Activated naive CD8-positive, alpha-beta T cell (primary cell): Measurements from ENCODE around the gene VPREB1.
"Not testable (repeated sequence)": the region's sequence is repeated elsewhere in the genome, so short reads cannot be mapped to it uniquely, and the experiment has no call there.

Experiments
- H3K27ac Mint-ChIP-seq: one replicate; pipeline ENCODE4 v1.8.0; 2021; ENCODE audit warnings: mixed read lengths
- H3K27me3 Mint-ChIP-seq: one replicate; pipeline ENCODE4 v1.8.0; 2021; ENCODE audit warnings: mixed read lengths
- H3K36me3 Mint-ChIP-seq: one replicate; pipeline ENCODE4 v1.8.0; 2021; ENCODE audit warnings: mixed read lengths
- H3K4me1 Mint-ChIP-seq: one replicate; pipeline ENCODE4 v1.8.0; 2021; ENCODE audit warnings: low read depth, mixed read lengths
- H3K4me3 Mint-ChIP-seq: one replicate; pipeline ENCODE4 v1.8.0; 2021; ENCODE audit warnings: mild to moderate bottlenecking, mixed read lengths
- H3K9me3 Mint-ChIP-seq: one replicate; pipeline ENCODE4 v1.8.0; 2021; ENCODE audit warnings: low read depth, mixed read lengths

Gene VPREB1

GRCh38 chr22:22292656-22293055, 48.1 kb downstream of the VPREB1 start:
- H3K27ac Mint-ChIP-seq, H3K27me3 Mint-ChIP-seq, H3K9me3 Mint-ChIP-seq, H3K4me3 Mint-ChIP-seq, H3K36me3 Mint-ChIP-seq: not testable (repeated sequence)
- peaks cover 10% of the 10 kb centered on the region for H3K4me1 Mint-ChIP-seq

GRCh38 chr22:22293436-22293835, 48.9 kb downstream of the VPREB1 start:
- H3K4me1 Mint-ChIP-seq = peaks cover 10% of the 10 kb centered on the region
- not testable (repeated sequence) for H3K9me3 Mint-ChIP-seq, H3K27ac Mint-ChIP-seq, H3K4me3 Mint-ChIP-seq, H3K36me3 Mint-ChIP-seq, H3K27me3 Mint-ChIP-seq

- H3K4me3 Mint-ChIP-seq, H3K36me3 Mint-ChIP-seq, H3K27me3 Mint-ChIP-seq, H3K9me3 Mint-ChIP-seq, H3K27ac Mint-ChIP-seq: not testable (repeated sequence)
- peaks cover 14% of the 10 kb centered on the region for H3K4me1 Mint-ChIP-seq
These were observed 50.1 kb downstream of the VPREB1 start for GRCh38 chr22:22294641-22295040.
